ENCODE data around the gene CAP2.

DNA sequence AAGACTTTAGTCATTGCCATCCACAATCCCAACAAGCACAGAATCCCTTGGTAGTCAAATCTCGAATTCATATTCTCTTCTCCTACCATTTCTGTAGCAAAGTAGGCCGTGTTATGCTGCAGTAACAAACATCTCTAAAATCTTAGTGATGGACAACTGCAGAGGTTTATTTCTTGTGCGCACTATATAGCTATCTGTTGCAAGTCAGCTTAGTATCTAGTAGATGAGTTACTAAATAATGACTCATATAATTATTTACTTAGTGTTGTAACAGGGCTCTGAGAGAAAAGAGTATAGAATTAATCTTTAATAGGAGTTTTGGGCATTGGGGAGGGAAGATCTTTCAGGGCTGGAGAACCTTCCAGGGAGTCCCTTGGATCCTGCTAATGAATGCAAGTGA is 73.3 kb downstream of the CAP2 start:
- TF ChIP-seq EZH2 (IDR thresholded peaks at IDR 0.05; ENCODE audit: low read length, missing control alignments): no peak
- TF ChIP-seq, protein P1, sequence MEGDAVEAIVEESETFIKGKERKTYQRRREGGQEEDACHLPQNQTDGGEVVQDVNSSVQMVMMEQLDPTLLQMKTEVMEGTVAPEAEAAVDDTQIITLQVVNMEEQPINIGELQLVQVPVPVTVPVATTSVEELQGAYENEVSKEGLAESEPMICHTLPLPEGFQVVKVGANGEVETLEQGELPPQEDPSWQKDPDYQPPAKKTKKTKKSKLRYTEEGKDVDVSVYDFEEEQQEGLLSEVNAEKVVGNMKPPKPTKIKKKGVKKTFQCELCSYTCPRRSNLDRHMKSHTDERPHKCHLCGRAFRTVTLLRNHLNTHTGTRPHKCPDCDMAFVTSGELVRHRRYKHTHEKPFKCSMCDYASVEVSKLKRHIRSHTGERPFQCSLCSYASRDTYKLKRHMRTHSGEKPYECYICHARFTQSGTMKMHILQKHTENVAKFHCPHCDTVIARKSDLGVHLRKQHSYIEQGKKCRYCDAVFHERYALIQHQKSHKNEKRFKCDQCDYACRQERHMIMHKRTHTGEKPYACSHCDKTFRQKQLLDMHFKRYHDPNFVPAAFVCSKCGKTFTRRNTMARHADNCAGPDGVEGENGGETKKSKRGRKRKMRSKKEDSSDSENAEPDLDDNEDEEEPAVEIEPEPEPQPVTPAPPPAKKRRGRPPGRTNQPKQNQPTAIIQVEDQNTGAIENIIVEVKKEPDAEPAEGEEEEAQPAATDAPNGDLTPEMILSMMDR (conservative IDR thresholded peaks at IDR 0.05 in 1 of 2, IDR thresholded peaks at IDR 0.05 in 1 of 2; ENCODE audit: low read depth in 1 of 2, low read length in 2 of 2): no peak
